NCI-H82 (cell line): ENCODE results near the gene ROBO2.

Experiments used
- DNase-seq: peaks from one replicate; lab custom pipeline; 2025; lab: John Stamatoyannopoulos, UW

ROBO2 gene

GRCh38 chr3:77052051-77052501 is 12.2 kb downstream of the ROBO2 start:
- peak; percentile 67 for DNase-seq

- DNase-seq, result no peak
Measured at GRCh38 chr3:77052733-77053670, 13.1 kb downstream of the ROBO2 start.

- DNase-seq, result peak; percentile 69
Measured at GRCh38 chr3:77053795-77054194, 13.9 kb downstream of the ROBO2 start.

GRCh38 chr3:77055841-77056341 is 16.0 kb downstream of the ROBO2 start:
- no peak for DNase-seq

- DNase-seq, result no peak
Measured at GRCh38 chr3:77059354-77059753, 19.5 kb downstream of the ROBO2 start.

GRCh38 chr3:77063423-77063822 is 23.5 kb downstream of the ROBO2 start:
- no peak for DNase-seq

GRCh38 chr3:77065750-77066149 is 25.9 kb downstream of the ROBO2 start:
- DNase-seq, result no peak

GRCh38 chr3:77066829-77067228 is 26.9 kb downstream of the ROBO2 start:
- DNase-seq, result peak; percentile 34

- peak; percentile 66 for DNase-seq
Measured at GRCh38 chr3:77068808-77069207, 28.9 kb downstream of the ROBO2 start.

- peak; percentile 56 for DNase-seq
Measured at GRCh38 chr3:77071364-77071763, 31.5 kb downstream of the ROBO2 start.

- DNase-seq, result peak; percentile 66
Measured at GRCh38 chr3:77071809-77072208, 31.9 kb downstream of the ROBO2 start.

- peak; percentile 40 for DNase-seq
Measured at GRCh38 chr3:77072232-77072631, 32.3 kb downstream of the ROBO2 start.

- DNase-seq, result peak; percentile 40
Measured at GRCh38 chr3:77078279-77078678, 38.4 kb downstream of the ROBO2 start.

GRCh38 chr3:77079988-77080610 is 40.2 kb downstream of the ROBO2 start:
- peak; percentile 100 for DNase-seq

- DNase-seq, result peak; percentile 75
Measured at GRCh38 chr3:77081240-77081661, 41.4 kb downstream of the ROBO2 start.

GRCh38 chr3:77084511-77084910 is 44.6 kb downstream of the ROBO2 start:
- DNase-seq, result peak; percentile 55

- DNase-seq, result no peak
Measured at GRCh38 chr3:77086408-77086807, 46.5 kb downstream of the ROBO2 start.

- no peak for DNase-seq
Measured at GRCh38 chr3:77091809-77092208, 51.9 kb downstream of the ROBO2 start.

- DNase-seq, result no peak
Measured at GRCh38 chr3:77093101-77093500, 53.2 kb downstream of the ROBO2 start.

GRCh38 chr3:77096145-77096544 is 56.2 kb downstream of the ROBO2 start:
- DNase-seq, result no peak

- no peak for DNase-seq
Measured at GRCh38 chr3:77096966-77097890, 57.3 kb downstream of the ROBO2 start.
